Hepatocyte (in vitro differentiated cells): ENCODE measurements around the gene SESN1. TPM values are rescaled to one million over a fixed set of nuclear protein-coding genes. Genes with fewer than 3 reads are reported as not detected.

Source experiments
- DNase-seq: peaks from one replicate; pipeline ENCODE4 v3.0.0-alpha.2; 2016; ENCODE audit warnings: low spot score
- H2AFZ ChIP-seq: fragments of 200-600 bp; sonication (generic); 2 replicates; pipeline ENCODE4 v1.6.0; 2016; ENCODE audit warnings: antibody characterized with exemption, mild to moderate bottlenecking
- H3K27ac ChIP-seq: fragments of 200-600 bp; sonication (generic); 2 replicates; pipeline ENCODE4 v1.5.1; 2016; ENCODE audit warnings: mild to moderate bottlenecking
- H3K27me3 ChIP-seq: fragments of 200-600 bp; sonication (generic); 2 replicates; pipeline ENCODE4 v1.6.1; 2016
- H3K36me3 ChIP-seq: fragments of 200-600 bp; sonication (generic); replicated peaks from 2 replicates; pipeline ENCODE4 v1.5.1; 2016; ENCODE audit warnings: low read depth; ENCODE audit not compliant: insufficient read depth
- H3K4me1 ChIP-seq: fragments of 200-600 bp; sonication (generic); 2 replicates; pipeline ENCODE4 v1.5.1; 2016; ENCODE audit warnings: mild to moderate bottlenecking, moderate library complexity; ENCODE audit not compliant: insufficient read depth
- H3K4me2 ChIP-seq: fragments of 200-600 bp; sonication (generic); 2 replicates; pipeline ENCODE4 v1.6.0; 2016
- H3K4me3 ChIP-seq: fragments of 200-600 bp; sonication (generic); 2 replicates; pipeline ENCODE4 v1.5.1; 2016; ENCODE audit warnings: mild to moderate bottlenecking
- H3K79me2 ChIP-seq: fragments of 200-600 bp; sonication (generic); 2 replicates; pipeline ENCODE4 v1.6.0; 2017; ENCODE audit warnings: mild to moderate bottlenecking
- H3K9me2 ChIP-seq: fragments of 200-600 bp; sonication (generic); replicated peaks from 2 replicates; pipeline ENCODE4 v1.6.0; 2017; ENCODE audit warnings: mild to moderate bottlenecking; ENCODE audit not compliant: insufficient read depth
- H3K9me3 ChIP-seq: fragments of 200-600 bp; sonication (generic); 2 replicates; pipeline ENCODE4 v1.5.1; 2016; ENCODE audit warnings: low read depth, mild to moderate bottlenecking
- H4K20me1 ChIP-seq: fragments of 200-600 bp; sonication (generic); 2 replicates; pipeline ENCODE4 v1.6.0; 2016; ENCODE audit warnings: mild to moderate bottlenecking; ENCODE audit not compliant: insufficient read depth, poor library complexity, severe bottlenecking
- CTCF ChIP-seq: fragments of 200-600 bp; sonication (generic); IDR thresholded peaks from 2 replicates; pipeline ENCODE4 v1.5.1; 2016; ENCODE audit warnings: antibody characterized with exemption, mild to moderate bottlenecking; ENCODE audit not compliant: poor library complexity
- EZH2 ChIP-seq: fragments of 200-600 bp; sonication (generic); IDR thresholded peaks from 2 replicates; pipeline ENCODE4 v1.6.1; 2016; ENCODE audit warnings: antibody characterized with exemption, mild to moderate bottlenecking, borderline replicate concordance
- EZH2phosphoT487 ChIP-seq: fragments of 200-600 bp; sonication (generic); IDR thresholded peaks from one replicate; pipeline ENCODE4 v1.6.1; 2018; ENCODE audit warnings: antibody characterized with exemption, mild to moderate bottlenecking, low read depth, moderate library complexity; ENCODE audit not compliant: unreplicated experiment, severe bottlenecking
- WGBS: methylation state at CpG from one replicate; pipeline ENCODE4 v1.1.6; 2016; ENCODE audit warnings: low lambda C conversion rate; ENCODE audit errors: missing lambda C conversion rate; 5-methylcytosine and 5-hydroxymethylcytosine counted together
- polyA plus RNA-seq: library from polyadenylated mRNA; unstranded; fragments of >200 nt; fragmentation: Nextera tagmentation; extraction: Ambion mirVana; gene quantifications from 2 replicates; pipeline ENCODE4 v1.2.1, GENCODE V29; 2016
- total RNA-seq: library from RNA; depleted of rRNA; stranded (reverse); fragments of >200 nt; gene quantifications from 2 replicates; pipeline ENCODE4 v1.2.3, GENCODE V29; 2014

SESN1 gene
- total and polyA plus RNA-seq, 2 experiments from 2014 or later: 29.1 to 59.1 TPM

- 74% methylated on average over 3 of the region's 3 CpGs for WGBS
- TF ChIP-seq EZH2phosphoT487 (no peak), EZH2 (no peak)
- no peak overlapping the region for H3K4me2 ChIP-seq
- H3K27ac ChIP-seq: no peak overlapping the region
- no peaks in the 10 kb centered on the region for H4K20me1 ChIP-seq
- H3K36me3 ChIP-seq: no peaks in the 10 kb centered on the region
- no peaks in the 10 kb centered on the region for H3K9me2 ChIP-seq
- peaks cover 22% of the 10 kb centered on the region for H3K79me2 ChIP-seq
- H3K4me1 ChIP-seq: peaks cover 4% of the 10 kb centered on the region
- no peak for DNase-seq
- no peak overlapping the region for H2AFZ ChIP-seq
- no peaks in the 10 kb centered on the region for H3K9me3 ChIP-seq
- H3K27me3 ChIP-seq: no peaks in the 10 kb centered on the region
- no peak overlapping the region for H3K4me3 ChIP-seq
Measured at GRCh38 chr6:109059153-109059552, 35.5 kb downstream of the SESN1 start.

GRCh38 chr6:109058620-109059019, 36.0 kb downstream of the SESN1 start:
- Histone ChIP-seq H3K9me2 (no peaks in the 10 kb centered on the region), H3K79me2 (peaks cover 22% of the 10 kb centered on the region), H3K27me3 (no peaks in the 10 kb centered on the region), H3K4me3 (no peak overlapping the region), H3K9me3 (no peaks in the 10 kb centered on the region), H3K4me1 (peaks cover 4% of the 10 kb centered on the region), H3K27ac (no peak overlapping the region), H3K36me3 (no peaks in the 10 kb centered on the region), H2AFZ (no peak overlapping the region), H3K4me2 (no peak overlapping the region), H4K20me1 (no peaks in the 10 kb centered on the region)
- no peak for DNase-seq
- WGBS: 91% methylated on average over 2 of the region's 2 CpGs
- TF ChIP-seq CTCF: no peak
- TF ChIP-seq EZH2phosphoT487: no peak
- no peak for TF ChIP-seq EZH2

- H3K4me1 ChIP-seq: peaks cover 4% of the 10 kb centered on the region
Measured at GRCh38 chr6:109056661-109057060, 38.0 kb downstream of the SESN1 start.

GRCh38 chr6:109055771-109056235, 38.8 kb downstream of the SESN1 start:
- TF ChIP-seq EZH2 (no peak), EZH2phosphoT487 (no peak), CTCF (no peak)
- Histone ChIP-seq H3K27me3 (no peaks in the 10 kb centered on the region), H4K20me1 (no peaks in the 10 kb centered on the region), H3K9me2 (no peaks in the 10 kb centered on the region), H3K4me1 (peaks cover 4% of the 10 kb centered on the region), H3K4me2 (no peak overlapping the region), H3K36me3 (no peaks in the 10 kb centered on the region), H3K27ac (no peak overlapping the region), H2AFZ (no peak overlapping the region), H3K9me3 (no peaks in the 10 kb centered on the region), H3K79me2 (peaks cover 26% of the 10 kb centered on the region), H3K4me3 (no peak overlapping the region)
- DNase-seq: no peak
- WGBS: 83% methylated on average over 1 of the region's 1 CpG

More at GRCh38 chr6:109056661-109057060, 38.0 kb downstream of the SESN1 start:
- Histone ChIP-seq H3K27ac (no peak overlapping the region), H3K79me2 (peaks cover 30% of the 10 kb centered on the region), H3K4me2 (no peak overlapping the region), H3K4me3 (no peak overlapping the region), H2AFZ (no peak overlapping the region), H3K9me3 (no peaks in the 10 kb centered on the region), H3K9me2 (no peaks in the 10 kb centered on the region), H3K36me3 (no peaks in the 10 kb centered on the region), H4K20me1 (no peaks in the 10 kb centered on the region), H3K27me3 (no peaks in the 10 kb centered on the region)
- TF ChIP-seq CTCF (no peak), EZH2 (no peak), EZH2phosphoT487 (no peak)
- no peak for DNase-seq
